GM18909 (cell line): Measurements from ENCODE around the gene DBH.

ENCODE experiments used
- ATAC-seq: cut with Tn5 transposase; IDR thresholded peaks from one replicate; pipeline ENCODE4 v1.9.1; 2021; ENCODE audit warnings: mild to moderate bottlenecking; ENCODE audit not compliant: unreplicated experiment, poor library complexity

Gene DBH

DNA sequence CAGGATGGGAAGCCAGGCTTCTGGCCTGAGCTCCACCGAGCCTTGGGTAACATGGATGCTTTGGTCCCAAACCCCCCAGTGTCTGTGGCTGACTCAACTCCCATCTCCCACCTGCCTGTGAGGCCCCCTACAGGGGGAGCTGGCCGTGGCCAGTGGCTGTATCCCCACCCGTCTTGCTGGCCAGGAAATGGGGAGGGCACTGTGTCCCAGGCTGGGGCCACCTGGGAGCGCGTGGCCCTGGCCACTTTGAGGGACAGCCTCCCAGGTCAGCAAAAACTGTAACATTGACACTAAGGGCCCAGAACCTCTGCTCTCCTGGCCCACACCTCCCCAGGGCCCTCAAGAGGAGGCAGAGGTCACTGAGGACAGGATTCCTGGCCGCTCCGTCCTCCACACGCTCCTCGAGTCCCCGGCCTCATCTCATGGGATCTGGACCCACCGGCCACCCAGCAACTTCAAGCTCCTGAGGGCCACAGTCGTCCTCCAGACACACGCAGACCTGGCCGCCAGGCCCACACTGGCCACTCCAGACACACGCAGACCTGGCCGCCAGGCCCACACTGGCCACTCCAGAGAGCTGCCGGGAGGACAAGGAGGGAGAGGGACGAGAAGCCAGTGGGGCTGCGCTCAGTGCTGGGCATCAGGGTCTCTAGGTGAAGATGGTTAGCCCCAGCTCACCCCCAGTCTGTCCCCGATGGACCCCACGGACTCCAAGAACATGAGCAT, 44.2 kb downstream of the DBH start:
- no peak for ATAC-seq

DNA sequence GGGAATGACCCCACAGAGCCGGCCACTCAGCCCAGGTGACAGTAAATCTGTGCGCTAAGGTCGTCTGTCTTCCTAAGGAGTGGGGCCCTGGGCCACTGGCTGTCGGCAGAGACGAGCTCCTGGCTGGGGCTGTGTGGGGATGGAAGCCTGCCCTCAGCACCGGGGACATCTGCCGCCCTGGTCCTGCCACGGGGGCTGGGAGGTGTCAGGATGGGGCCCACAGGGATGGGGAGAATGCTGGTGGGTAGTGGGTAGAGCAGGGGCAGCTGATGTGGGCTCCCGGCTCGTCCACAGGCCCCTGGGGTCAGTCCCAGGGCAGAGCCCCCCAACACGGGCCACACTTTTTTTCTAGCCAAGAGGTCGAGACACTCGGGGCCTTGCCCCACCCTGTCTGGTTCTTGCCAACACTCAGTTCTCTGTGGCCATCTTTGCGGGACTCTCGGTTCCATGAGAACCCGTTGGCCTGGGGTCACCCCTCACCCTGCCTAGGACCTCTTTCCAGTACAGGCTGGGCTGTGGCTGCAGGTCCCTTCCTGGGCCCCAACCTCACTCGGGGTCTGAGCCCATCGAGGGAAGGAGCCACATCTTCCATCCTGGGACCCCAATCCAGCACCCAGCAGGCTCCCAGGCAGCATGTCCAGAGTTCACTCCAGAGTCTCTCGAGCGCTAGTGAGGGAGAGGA, 45.0 kb downstream of the DBH start:
- ATAC-seq: no peak

DNA sequence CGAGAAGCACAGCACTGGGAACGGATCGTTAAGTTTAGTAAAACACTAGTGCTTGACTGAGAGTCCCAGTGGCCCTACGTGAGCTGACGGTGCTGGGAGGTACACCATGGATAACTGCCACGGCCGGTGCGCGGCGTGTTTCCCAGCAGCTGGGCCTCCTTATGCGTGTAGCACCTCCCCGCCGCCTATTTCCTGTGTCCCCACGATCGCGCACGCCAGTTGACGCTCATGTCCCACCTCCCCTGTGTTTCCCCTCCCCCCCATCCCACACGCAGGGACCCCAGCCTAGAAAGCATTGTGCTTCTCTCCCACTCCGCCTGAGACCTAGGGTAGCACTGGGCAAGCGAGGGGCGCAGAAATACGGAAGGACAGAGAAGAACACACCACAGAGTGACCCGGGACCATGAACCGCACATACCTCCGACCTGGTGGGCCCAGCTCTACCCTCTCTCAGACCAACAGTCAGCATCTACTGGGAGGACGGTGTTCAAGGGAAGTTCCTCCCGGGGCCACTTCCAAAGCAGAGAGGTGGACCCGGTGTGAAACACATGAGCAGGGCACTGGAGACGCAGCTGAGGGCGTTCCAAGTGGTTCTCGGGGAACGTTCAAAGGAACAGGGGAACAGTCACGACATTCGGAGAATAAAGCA, 45.6 kb downstream of the DBH start:
- no peak for ATAC-seq

DNA sequence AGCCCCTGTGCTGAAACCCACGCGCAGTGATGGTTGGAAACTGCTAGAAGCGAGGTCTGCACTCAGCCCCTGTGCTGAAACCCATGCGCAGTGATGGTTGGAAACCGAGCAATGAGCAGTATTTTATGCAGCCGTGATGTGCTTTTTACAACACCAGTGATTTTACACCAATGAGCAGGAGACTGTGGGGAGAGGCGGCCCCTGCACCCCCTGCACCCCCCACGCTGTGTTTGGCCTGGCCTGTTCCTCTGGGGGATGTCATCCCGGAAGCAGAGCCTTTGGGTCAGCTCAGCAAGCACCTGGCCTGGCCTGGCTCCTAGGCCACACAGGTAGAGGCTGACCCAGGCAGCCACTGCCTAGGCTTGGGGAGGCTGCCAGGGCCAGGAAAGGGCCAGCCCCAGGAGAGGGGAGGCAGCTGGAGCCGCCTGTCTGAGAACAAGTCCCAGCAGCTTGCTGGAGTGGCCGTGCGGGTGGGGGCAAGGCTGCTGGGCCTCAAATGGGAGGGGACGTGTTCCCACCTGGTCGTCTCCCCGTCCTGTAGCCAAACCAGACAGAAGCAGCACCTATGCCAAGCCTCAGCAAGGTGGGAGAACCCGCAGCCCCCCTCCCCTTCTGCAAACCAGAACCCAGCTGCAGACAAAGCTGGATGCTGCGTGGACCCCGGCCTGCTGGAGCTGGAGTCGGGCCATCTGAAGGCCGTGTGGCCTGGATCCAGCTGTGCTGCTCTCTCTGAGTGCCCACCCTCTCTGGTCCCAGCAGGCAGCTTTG, 46.8 kb downstream of the DBH start:
- ATAC-seq: no peak

DNA sequence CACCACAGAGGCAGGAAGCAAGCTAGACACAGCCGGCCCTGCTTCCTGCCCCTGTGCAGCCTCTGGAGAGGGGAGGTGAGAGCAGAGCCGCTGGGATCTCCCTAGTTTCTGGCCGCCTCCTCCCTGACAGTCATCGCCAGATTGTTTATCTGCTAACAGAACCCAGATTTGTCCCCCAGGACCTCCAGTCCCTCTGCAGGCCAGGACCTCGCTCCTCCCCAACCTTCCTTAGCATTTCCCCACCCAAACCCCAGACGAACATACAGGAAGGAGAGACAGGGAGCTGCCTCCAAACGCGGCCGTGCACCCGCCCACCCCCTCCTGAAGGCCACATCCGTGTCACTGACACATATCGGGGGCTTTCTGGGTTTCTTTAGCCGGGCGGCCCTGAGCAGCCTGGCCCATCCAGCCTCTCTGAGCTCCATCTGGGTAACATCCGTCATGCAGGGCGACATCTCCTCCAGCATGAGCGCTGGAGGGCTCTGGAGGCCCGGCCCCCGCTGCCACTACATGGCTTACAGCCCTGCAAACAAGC, 47.5 kb downstream of the DBH start:
- ATAC-seq: no peak

DNA sequence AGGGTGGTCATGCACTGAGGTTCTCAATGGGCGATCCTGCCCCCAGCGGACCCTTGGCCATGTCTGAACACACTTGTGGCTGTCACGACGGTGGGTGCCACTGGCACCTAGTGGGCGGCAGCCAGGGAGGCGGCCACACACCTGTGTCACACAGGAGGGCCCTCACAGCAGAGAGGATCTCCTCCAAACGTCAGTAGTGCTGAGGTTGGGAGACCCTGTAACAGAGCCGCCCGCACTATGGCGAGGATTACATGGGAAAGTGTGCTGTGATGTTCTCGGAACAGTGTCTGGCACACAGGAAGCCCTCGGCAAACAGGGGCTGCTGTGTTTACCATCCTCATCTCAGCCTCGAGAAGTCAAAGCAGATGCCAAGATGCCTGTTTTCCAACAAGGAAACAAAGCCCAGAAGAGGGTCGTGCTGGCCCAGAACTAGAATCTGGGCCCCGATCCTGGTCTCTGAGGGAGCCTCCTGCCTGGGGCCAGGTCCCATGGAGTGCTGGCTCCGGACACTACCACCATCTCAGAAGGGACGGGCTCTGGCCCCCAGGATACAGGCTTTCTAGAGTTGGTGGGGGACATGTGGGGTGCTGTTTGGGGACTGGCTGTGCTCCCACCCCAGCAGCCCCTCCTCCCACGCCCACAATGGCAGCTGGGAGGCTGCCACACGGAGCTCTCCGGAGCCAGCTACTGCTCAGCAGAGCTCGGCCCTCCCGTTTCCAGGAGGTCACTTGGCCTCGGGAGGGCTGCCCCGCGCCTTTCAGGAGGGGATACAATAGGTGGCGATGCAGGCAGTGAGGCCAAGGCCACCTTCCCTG, 48.2 kb downstream of the DBH start:
- ATAC-seq: no peak

DNA sequence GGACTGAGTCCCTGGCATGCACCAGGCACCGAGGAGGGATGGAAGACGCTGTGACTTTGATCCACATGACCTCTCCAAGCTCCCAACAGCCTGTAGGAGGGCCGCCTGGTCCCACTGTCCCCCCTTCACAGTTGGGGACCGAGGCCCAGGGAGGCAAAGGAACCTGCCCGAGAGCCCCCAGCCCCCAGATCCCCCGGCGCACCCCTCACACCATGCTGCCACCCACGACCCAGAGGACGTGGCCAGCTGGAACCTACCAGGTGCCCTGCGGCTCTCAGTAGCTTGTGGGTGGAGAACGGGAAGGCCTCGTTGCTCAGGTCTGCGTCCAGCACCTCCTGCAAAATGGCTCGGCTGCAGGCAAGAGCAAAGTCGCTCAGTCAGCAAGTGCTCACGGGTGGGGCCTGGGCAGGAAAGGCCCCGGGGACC, 48.8 kb downstream of the DBH start:
- no peak for ATAC-seq

DNA sequence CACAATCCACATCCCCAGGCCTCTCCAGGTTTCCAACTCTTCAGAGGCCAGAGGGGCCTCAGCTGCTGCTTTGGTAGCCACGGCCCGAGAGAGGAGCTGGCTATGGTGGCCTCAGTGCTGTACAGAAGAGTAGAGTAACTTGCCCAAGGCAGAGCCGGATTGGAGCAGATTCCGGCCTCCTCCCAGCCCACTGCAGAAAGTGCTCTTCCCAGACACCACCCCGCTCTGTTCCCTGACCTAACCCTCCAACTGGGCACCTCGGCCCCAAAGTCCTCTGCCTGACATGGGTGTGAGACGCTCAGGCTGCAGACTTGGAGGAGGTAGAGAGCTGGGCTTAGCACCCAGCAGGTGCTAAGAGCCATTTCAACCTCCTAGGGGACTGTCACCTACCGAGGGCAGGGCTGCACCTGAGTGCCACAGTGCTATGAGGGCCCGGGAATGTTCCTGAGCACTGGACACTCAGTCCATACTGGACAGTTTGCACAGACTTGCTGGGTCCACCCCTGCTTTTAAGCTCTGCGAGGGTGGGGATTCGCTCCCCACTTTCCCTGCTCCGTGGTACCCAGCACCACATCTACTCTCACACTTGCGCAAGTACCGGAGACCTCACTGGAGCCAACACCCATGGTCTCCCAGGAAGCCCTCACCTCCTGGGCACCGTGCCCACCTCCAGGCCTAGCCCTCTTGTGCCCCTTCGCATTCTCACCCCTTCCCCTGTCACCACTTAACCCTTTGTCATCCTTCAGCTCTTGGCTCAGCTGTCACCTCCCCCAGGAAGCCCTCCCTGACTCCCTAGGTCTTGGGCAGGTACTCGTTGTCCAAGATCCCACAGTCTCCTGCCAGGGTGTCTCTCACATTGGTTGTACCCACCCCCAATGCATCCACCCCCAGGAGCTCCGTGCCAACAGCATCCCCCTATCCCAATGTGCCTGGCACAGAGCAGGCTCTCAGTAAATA, 49.8 kb downstream of the DBH start:
- ATAC-seq: no peak

DNA sequence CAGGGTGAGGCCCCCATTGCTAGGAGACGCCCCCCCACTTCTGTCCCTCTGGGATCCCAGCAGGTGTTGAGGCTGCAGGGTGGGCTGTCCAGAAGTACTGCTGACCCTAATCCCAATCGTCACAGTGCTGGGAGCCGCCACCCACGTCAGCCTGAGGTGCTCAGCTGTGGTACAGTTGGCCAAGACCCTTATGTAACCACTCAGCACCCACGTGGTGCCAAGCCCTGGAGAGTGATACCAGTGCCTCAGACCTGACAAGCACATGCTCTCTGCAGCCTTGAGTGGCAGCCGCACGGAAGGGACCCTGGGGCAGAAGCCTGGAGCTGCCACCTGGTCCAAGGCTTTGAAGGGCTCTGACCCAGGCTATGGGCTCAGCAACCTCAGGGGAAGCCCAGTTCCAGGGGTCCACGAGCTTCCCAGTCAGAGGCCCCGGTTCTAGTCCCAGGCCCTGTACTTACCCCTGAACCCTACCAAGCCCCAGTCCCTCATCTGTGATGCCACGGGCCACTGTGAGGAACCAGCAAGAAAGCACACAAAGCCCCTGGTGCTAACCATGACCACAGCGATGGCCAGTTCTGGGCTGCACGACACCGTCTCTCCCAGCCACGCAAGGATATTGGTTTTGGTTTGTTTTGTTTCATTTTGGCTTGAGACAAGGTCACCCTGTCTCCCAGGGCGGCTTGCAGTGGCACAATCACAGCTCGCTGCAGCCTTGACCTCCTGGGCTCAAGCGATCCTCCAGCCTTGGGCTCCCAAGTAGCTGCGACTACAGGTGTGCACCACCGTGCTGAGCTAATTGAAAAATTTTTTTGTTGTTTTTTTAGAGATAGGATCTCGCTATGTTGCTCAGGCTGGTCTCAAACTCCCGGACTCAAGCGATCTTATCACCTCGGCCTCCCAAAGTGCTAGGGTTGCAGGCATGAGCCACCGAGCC, 50.7 kb downstream of the DBH start:
- ATAC-seq: no peak

DNA sequence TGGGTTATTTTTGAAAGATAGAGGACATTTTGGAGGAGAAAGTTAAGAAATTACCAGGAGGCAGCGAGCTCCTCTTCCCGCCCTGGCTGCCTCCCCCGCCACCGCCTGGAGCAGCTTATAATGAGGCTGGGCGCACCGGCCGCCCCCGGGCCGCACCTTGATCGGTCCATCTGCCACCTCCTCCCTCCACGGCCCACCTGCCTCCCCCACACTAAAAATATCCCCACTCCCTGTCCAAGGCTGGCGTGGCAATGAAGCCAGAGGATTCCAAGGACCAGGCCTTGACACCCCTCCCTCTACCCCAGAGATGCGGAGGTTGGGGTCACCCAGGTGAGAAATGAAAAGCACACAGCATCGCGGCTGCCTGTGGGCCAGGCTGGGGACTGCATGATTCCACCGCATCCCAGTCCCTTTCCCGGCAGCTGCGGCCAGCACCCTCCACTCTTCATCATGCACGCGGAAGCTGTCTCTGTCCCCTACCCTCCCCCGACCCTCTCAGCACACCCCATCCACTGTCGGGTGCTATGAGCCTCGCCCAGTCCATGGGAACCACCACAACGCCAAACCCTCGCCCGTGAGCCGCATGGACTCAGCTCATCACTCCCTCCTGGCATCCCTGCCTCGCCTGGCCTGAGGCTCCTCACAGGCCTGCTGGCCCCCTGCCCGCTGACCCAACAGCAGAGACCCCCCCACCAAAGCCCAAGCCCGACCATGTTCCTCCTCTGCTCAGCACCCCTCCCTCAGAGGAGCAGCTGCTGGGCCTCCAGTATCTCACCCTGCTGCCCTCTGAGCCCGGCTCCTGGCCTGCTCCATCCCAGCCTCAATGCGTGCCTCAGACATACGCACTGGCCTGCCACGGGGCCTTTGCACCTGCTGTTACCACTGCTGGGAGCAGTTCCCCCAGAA, 51.9 kb downstream of the DBH start:
- ATAC-seq: no peak

DNA sequence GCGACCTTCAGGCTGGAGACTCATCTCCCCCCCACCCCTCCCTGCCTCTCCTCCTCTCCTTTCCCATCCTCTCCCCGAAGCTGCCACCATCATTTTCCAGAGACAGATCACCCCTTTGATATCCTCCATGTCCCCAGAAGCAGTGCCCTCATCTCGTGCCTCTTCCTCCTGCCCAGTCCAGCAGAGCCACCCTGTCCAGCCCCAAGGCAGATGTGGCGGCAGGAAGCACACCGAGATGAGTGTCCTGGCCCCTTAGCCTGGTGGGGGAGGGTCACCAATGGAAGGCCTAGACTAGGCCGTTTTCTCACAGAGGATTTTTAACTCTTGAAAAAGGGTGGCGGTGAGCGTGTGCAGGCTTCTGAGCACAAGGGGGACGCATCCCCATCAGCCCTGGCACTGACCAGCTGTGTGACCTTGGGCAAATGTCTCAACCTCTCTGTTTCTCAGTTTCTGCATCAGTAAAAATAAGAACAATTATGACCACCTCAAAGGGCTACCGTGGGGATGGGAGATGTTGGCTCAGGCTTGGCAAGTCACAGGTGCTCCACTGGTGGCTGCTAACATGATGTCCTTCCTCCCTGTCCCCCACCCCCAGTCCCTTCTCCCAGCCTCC, 53.1 kb downstream of the DBH start:
- ATAC-seq: no peak

DNA sequence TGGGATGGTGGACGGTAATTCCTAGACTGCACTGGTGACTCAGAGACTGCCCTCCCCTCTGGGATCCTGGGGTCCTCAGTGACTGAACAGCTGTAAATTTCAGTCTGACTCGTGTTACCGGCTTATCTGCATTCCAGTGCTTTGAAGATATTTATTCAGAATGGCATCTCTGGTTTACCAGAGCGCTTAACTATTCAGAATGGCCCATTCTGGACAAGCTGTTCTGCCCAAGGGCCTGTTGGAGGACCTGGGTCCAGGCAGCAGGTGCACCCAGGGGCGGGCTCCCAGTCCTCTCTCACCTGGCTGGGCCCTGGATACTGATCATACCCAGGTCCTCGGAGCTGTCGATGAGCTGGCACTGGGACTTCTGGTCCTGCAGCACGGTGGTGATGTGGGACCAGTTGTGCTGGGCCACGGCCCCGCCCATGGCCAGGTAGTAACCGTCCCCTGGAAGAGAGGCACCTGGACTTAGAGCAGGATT, 54.0 kb downstream of the DBH start:
- ATAC-seq: no peak

DNA sequence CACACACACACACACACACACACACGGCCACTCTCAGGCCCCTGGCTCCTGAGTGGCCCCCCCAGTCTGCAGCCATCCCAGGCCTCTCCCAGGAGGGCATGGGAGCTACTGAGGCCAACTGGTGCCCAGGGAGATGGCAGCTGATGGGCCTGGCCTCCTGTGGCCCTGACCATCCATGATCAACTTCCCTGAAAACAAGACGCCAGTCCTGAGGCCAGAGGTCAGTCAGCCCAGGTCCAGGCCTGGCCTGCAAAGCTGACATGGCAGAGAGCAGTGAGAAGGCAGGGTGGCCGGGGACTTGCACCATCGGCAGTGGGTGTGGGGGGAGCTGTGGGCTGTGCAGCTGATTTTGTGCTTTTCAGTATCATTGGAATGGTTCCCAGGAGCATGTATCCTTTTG, 55.0 kb downstream of the DBH start:
- no peak for ATAC-seq

DNA sequence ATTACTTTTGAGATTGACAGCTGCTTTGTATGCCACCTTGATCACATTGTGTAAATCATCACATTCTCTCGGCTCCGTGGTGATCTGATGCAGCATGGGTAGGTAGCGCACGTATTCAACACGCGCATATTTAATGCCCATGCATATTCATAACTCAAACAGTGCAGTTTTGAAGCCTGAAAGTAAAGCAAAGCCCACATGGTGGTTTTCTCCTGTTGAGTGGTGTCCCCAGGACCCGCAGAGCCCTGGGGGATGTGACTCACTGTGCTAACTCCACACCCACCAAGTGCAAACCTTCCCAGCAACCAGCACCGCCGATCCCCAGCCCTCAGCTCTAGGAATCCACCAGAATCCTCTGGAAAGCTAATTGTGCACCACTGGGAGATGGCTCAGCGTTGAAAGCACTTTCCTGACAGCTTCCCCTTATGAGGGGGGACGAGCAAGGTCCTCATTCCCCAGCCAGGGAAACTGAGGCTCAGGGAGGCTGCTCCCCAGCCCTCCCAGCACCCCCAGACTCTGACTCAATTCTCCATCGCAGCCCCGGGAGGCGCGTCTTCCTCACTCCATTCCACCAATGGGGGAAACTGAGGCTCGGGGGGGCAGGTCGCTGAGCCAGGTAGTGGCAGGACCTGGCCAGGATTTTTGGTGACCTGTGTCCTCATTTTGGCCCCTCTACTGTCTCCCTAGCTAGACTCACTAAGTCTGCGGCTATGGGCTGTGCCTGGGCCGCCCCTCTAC, 55.6 kb downstream of the DBH start:
- no peak for ATAC-seq

DNA sequence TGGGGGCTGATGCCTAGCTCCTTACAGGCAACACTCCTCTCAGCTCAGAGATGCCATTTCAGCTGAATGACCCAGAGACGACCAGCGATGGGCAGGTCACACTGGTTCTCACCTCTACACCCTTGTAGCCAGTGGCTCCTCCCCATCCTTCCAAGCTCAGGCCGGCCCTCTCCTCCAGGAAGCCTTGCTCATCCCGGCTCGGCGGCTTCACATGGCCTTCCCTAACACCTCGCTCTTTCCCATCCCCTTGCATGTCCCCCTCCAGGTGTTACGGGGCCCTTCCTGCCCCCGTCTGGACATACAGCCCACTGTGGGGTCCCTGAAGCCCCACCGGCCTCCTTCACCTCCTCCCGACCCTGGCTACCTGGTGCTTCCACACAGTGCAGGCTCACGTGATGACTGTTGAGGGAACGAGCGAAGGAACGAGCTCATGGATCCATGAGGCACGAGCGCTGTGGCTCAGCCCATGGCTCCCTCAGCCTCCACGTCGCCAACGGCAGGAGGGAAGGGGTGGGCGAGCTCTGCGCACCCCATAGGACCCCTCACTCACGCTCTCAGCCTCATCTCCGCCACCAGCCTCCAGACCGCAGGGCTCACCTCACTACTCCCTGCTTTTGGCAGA, 56.3 kb downstream of the DBH start:
- ATAC-seq: no peak
